Memory B cell (primary cell): Measurements from ENCODE around the gene KSR1.
"Not testable (repeated sequence)": the region's sequence is repeated elsewhere in the genome, so short reads cannot be mapped to it uniquely, and the experiment has no call there.

Source experiments
- ATAC-seq: fragments of 150-1000 bp; cut with Tn5 transposase; 2 replicates; pipeline ENCODE4 v1.10.0; 2021; ENCODE audit warnings: low read depth, mild to moderate bottlenecking, moderate library complexity
- DNase-seq, 2 donors: peaks; one replicate each; pipeline ENCODE4 v3.0.0; 2022; ENCODE audit warnings: low spot score in 2 of 2
- H3K27ac Mint-ChIP-seq: one replicate; pipeline ENCODE4 v1.8.0; 2022; ENCODE audit warnings: mild to moderate bottlenecking, moderate library complexity, mixed read lengths
- H3K27me3 Mint-ChIP-seq: one replicate; pipeline ENCODE4 v1.8.0; 2022; ENCODE audit warnings: mixed read lengths
- H3K36me3 Mint-ChIP-seq: one replicate; pipeline ENCODE4 v1.8.0; 2022; ENCODE audit warnings: mild to moderate bottlenecking, mixed read lengths
- H3K4me1 Mint-ChIP-seq: one replicate; pipeline ENCODE4 v1.8.0; 2022; ENCODE audit warnings: mixed read lengths
- H3K4me3 Mint-ChIP-seq: one replicate; pipeline ENCODE4 v1.8.0; 2022; ENCODE audit warnings: mild to moderate bottlenecking, moderate library complexity, mixed read lengths
- H3K9me3 Mint-ChIP-seq: one replicate; pipeline ENCODE4 v1.8.0; 2022; ENCODE audit warnings: mixed read lengths

KSR1 gene

GRCh38 chr17:27455914-27456680 lies at the start of gene KSR1:
Gene KSR1, plus strand, starts transcription at chr17:27456448. Its CDS starts 196 bp downstream, at chr17:27456644.
- Mint-ChIP-seq H3K36me3 (no peaks in the 10 kb centered on the region), H3K4me1 (peaks cover 15% of the 10 kb centered on the region), H3K9me3 (no peaks in the 10 kb centered on the region), H3K27ac (peak within 1 kb of the TSS; percentile 90), H3K27me3 (no peaks in the 10 kb centered on the region), H3K4me3 (peak within 1 kb of the TSS; percentile 93)
- peak; percentile 71 to 74 for DNase-seq
- ATAC-seq = peak; percentile 93

DNA sequence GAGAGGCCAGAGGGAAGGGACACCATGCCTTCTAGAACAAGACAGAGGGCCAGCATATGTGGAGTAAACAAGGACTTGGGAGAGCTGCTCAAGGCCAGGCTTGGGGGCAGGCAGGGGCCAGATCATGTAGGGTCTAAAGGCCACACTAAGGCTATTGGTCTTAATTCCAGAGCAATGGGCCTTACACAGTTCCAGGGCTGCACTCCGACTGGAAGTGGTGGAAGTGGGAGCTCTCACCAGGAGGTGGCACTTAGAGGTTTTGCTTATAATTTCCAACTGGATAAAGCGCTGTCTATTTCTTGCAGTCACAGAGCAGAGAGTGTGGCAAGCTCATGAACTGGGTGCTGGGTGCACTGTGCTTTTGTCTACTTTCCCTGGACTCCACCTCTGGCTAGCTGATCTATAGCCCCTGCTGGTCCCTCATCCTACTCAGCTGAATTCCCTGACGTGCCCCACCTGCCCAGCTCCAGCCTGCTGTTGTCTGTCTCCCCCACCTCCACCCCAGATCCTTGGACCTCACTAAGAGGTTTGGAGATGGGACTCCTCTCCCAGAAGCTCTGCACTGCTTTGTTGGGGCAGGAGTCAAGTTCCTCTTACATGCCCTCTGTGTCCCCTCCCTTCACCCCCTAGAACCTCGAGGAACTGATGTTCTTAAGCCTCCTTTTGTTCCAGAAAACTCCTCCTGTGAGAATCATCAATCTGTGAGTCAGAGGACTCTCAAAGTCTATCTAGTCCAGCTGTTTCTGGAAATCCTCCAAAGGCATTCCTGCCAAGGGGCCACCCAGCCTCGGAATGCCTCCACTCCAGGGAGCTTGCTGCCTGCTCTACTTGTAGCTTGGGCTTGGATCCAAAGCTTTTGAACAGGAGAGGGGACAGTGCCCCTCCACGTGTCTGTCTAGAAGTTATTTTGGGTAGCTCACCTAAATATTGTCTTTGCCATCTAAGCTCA lies 48.1 kb upstream of the KSR1 start:
- no peak overlapping the region for H3K27ac Mint-ChIP-seq
- no peaks in the 10 kb centered on the region for H3K9me3 Mint-ChIP-seq
- no peaks in the 10 kb centered on the region for H3K36me3 Mint-ChIP-seq
- H3K4me3 Mint-ChIP-seq = no peak overlapping the region
- DNase-seq (no peak), ATAC-seq (no peak)
- no peaks in the 10 kb centered on the region for H3K4me1 Mint-ChIP-seq
- peaks cover 2% of the 10 kb centered on the region for H3K27me3 Mint-ChIP-seq

GRCh38 chr17:27408891-27409290 lies 47.4 kb upstream of the KSR1 start:
- no peaks in the 10 kb centered on the region for H3K9me3 Mint-ChIP-seq
- no peak overlapping the region for H3K4me3 Mint-ChIP-seq
- H3K4me1 Mint-ChIP-seq = no peaks in the 10 kb centered on the region
- H3K36me3 Mint-ChIP-seq = no peaks in the 10 kb centered on the region
- DNase-seq = no peak
- no peak for ATAC-seq
- no peaks in the 10 kb centered on the region for H3K27me3 Mint-ChIP-seq
- no peak overlapping the region for H3K27ac Mint-ChIP-seq

GRCh38 chr17:27412158-27412557 lies 44.1 kb upstream of the KSR1 start:
- H3K4me3 Mint-ChIP-seq, DNase-seq, H3K27me3 Mint-ChIP-seq, ATAC-seq, H3K36me3 Mint-ChIP-seq, H3K4me1 Mint-ChIP-seq, H3K27ac Mint-ChIP-seq, H3K9me3 Mint-ChIP-seq: not testable (repeated sequence)

GRCh38 chr17:27413315-27413714 lies 42.9 kb upstream of the KSR1 start:
- H3K9me3 Mint-ChIP-seq = no peaks in the 10 kb centered on the region
- H3K4me3 Mint-ChIP-seq = no peak overlapping the region
- H3K4me1 Mint-ChIP-seq = no peaks in the 10 kb centered on the region

DNA sequence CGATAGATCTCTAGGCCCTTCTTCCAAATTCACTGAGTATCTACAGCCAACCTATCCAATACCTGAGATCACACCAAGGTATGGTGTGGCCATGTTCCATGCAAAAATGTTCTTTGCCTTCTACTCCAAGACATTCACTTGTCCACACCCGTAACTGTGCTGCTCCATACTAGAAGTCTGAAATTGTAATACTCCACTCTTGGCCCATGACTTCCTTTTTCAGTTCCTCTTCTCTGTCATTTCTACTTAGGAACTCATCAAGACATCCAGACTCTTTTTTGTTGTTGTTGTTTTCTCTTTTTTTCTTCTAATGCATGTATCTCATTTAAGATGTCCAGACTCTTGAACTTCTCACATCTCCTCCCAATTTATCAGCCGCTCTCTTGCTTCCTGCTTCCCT lies 42.5 kb upstream of the KSR1 start:
- no peaks in the 10 kb centered on the region for H3K36me3 Mint-ChIP-seq
- ATAC-seq (peak; percentile 82), DNase-seq (no peak)
- H3K9me3 Mint-ChIP-seq = no peaks in the 10 kb centered on the region
- no peak overlapping the region for H3K27ac Mint-ChIP-seq
- H3K4me1 Mint-ChIP-seq = no peaks in the 10 kb centered on the region
- H3K4me3 Mint-ChIP-seq = no peak overlapping the region
- H3K27me3 Mint-ChIP-seq = no peaks in the 10 kb centered on the region

More at GRCh38 chr17:27413315-27413714, 42.9 kb upstream of the KSR1 start:
- H3K36me3 Mint-ChIP-seq = no peaks in the 10 kb centered on the region
- H3K27me3 Mint-ChIP-seq = no peaks in the 10 kb centered on the region
- no peak overlapping the region for H3K27ac Mint-ChIP-seq
- DNase-seq (no peak), ATAC-seq (peak; percentile 62)

GRCh38 chr17:27414271-27414670 lies 42.0 kb upstream of the KSR1 start:
- Mint-ChIP-seq H3K36me3 (no peaks in the 10 kb centered on the region), H3K4me3 (no peak overlapping the region), H3K27ac (no peak overlapping the region), H3K27me3 (no peaks in the 10 kb centered on the region), H3K9me3 (no peaks in the 10 kb centered on the region), H3K4me1 (no peaks in the 10 kb centered on the region)
- ATAC-seq = no peak
- DNase-seq = no peak

DNA sequence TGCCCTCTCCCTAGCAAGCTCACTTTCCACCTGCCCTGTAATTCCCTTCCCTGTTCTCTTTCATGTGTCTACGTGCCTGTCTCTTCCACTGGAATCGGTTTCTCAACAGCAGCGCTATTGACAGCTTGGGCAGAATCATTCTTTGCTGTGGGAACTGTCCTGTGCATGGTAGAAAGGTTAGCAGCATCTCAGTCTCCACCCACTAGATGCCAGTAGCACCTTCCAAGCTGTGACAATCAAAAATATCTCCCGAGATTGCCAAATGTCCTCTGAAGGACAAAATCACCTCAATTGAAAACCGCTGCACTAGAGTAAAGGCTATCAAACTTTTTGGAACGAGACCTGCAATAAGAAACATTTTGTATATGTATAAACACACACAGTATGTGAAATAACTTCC lies 41.6 kb upstream of the KSR1 start:
- H3K9me3 Mint-ChIP-seq = no peaks in the 10 kb centered on the region
- no peaks in the 10 kb centered on the region for H3K27me3 Mint-ChIP-seq
- no peaks in the 10 kb centered on the region for H3K36me3 Mint-ChIP-seq
- H3K4me1 Mint-ChIP-seq = no peaks in the 10 kb centered on the region
- ATAC-seq = no peak
- no peak for DNase-seq
- no peak overlapping the region for H3K4me3 Mint-ChIP-seq
- no peak overlapping the region for H3K27ac Mint-ChIP-seq

DNA sequence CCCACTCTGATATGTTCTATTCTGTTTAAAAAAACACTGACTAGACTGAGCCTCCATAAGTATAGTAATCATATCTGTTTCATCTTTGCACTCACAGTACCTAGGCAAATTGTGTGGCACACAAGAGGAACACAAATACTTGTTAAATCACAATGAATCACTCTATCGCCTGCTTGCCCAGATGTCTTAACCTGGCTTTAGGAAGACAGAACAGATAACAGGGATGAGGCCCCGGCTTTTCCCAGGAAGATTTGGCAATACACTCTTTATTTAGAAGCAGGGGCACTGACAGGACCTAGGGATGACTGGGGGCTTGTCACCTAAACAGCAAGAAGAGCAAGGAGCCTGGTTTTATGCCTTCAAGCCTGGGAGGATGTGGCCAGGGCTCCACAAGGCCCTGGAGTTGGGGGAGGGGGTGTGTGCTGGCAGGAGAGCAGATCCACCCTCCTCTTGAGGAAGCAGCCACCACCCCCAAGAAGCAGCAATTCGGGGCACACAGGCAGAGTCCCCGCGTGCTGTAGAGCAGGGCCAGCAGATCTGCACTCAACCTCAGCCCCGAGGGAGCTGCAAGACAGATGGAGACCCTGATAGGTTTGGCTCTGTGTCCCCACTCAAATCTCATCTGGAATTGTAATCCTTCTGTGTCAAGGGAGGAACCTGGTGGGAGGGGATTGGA lies 41.0 kb upstream of the KSR1 start:
- no peaks in the 10 kb centered on the region for H3K4me1 Mint-ChIP-seq
- no peak overlapping the region for H3K4me3 Mint-ChIP-seq
- no peak overlapping the region for H3K27ac Mint-ChIP-seq
- no peaks in the 10 kb centered on the region for H3K36me3 Mint-ChIP-seq
- no peaks in the 10 kb centered on the region for H3K9me3 Mint-ChIP-seq
- ATAC-seq (no peak), DNase-seq (no peak)
- H3K27me3 Mint-ChIP-seq = no peaks in the 10 kb centered on the region

DNA sequence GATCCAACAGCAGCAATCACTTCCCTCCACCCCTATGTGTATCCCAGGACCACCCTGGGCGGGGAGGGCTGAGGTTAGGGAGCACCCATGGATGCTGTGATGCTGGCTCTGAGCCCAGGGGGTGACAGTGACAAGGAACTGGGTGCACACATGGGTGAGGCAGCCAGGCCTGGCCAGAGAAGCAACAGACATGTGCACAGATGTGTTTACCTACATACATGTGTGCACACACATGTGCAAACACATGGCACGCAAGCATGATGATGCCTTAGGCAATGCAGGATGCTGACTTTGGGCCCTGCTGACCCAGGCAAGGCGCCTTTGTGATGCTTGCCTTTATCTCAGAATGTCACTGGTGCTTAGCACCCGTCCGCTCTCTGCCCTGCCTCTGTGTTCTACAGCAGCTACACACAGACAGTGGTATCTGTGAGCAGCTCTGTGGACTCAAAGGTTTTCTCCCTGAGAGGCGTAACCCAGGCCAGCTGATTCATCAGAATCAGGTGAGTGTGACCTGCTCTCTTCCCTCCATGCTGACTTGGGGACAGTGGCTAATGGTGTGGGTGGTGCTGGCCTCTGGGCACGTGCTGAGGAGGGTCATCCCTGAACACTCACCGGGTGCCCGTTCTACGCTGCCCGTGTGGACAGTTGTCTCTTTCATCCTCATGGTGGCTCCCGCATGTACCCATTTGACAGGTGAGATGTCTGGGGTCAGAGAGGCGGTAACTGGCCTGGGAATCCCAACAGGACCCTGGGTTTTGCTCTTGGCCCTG lies 38.5 kb upstream of the KSR1 start:
- no peak for DNase-seq
- Mint-ChIP-seq H3K9me3 (no peaks in the 10 kb centered on the region), H3K36me3 (no peaks in the 10 kb centered on the region), H3K27ac (no peak overlapping the region), H3K4me3 (no peak overlapping the region), H3K4me1 (no peaks in the 10 kb centered on the region), H3K27me3 (peaks cover 2% of the 10 kb centered on the region)
- no peak for ATAC-seq

GRCh38 chr17:27418366-27418615 lies 38.0 kb upstream of the KSR1 start:
- no peaks in the 10 kb centered on the region for H3K9me3 Mint-ChIP-seq
- H3K27me3 Mint-ChIP-seq = peaks cover 2% of the 10 kb centered on the region
- no peaks in the 10 kb centered on the region for H3K4me1 Mint-ChIP-seq
- ATAC-seq (no peak), DNase-seq (no peak)
- no peak overlapping the region for H3K4me3 Mint-ChIP-seq
- H3K36me3 Mint-ChIP-seq = no peaks in the 10 kb centered on the region
- H3K27ac Mint-ChIP-seq = no peak overlapping the region

DNA sequence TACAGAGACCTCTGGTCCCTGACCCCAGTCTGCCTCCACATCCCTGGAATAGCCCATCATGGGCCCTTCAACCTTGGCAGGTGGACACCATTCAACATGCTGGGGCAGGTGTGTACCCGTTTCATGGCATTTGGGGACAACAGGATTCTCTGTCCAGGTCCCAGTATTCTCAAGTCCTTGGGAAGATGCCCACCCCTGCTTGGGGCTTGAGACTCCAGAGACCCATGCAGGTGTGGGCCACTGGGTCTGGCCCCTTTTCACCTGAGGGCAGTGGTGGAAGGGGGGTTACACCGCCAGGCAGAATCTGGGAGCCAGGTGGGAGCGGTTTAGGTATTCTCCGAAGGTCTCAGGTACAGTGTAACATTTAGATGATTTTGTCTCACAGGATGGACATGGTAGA lies 37.1 kb upstream of the KSR1 start:
- Mint-ChIP-seq H3K4me1 (no peaks in the 10 kb centered on the region), H3K36me3 (no peaks in the 10 kb centered on the region), H3K27ac (no peak overlapping the region), H3K27me3 (peaks cover 2% of the 10 kb centered on the region), H3K4me3 (no peak overlapping the region), H3K9me3 (no peaks in the 10 kb centered on the region)
- DNase-seq (no peak), ATAC-seq (no peak)

DNA sequence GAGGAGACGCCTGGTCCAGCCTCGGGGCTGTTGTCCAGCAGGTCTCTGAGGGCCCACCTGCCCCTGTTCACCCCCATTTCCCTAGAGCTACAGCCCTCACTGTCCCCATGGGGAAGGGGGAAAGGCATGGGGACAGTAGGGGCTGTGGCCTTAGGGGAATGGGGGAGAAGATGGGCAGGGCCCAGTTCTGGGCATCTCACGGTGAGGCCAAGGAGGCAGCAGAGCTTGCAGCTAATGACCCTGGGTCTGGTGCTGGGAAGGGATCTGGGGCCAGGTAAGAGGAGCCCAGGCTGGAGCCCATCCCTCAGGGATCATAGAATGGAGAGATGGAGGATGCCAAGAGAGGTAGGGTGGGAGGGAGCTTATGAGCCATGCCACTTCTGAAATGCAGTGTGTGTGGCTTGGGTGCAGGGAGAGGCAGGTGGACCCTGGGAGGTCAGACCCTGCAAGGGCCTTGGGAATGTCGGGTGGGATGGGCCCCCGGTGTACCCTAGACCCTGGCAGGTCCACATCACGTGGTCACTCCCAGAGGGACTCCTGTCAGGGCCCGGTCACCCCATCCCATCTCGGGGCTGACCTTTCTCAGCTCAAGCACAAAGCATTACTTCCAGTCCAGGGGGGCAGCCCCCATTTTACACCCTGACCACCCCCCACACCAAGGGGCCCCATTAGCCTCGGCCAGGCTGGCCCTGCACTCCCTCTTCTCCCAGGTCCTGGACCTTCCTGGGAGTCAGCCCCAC lies 35.9 kb upstream of the KSR1 start:
- DNase-seq = no peak
- no peak overlapping the region for H3K4me3 Mint-ChIP-seq
- no peak overlapping the region for H3K27ac Mint-ChIP-seq
- H3K4me1 Mint-ChIP-seq = no peaks in the 10 kb centered on the region
- H3K36me3 Mint-ChIP-seq = no peaks in the 10 kb centered on the region
- no peaks in the 10 kb centered on the region for H3K9me3 Mint-ChIP-seq
- H3K27me3 Mint-ChIP-seq = peaks cover 2% of the 10 kb centered on the region
- ATAC-seq = no peak
